H7 (cell line): ENCODE results near the gene CLSTN3. TPM values are rescaled to one million over a fixed set of nuclear protein-coding genes. Genes with fewer than 3 reads are reported as not detected.

Experiments
- DNase-seq: peaks from one replicate; pipeline ENCODE4 v3.0.0; 2012
- H3K27me3 ChIP-seq: 2 replicates; pipeline ENCODE4 v1.6.0; 2011; ENCODE audit warnings: mild to moderate bottlenecking, low read length; ENCODE audit not compliant: control insufficient read depth, insufficient read depth
- H3K36me3 ChIP-seq: replicated peaks from 2 replicates; pipeline ENCODE4 v1.5.1; 2011; ENCODE audit warnings: low read length; ENCODE audit not compliant: control insufficient read depth, insufficient read depth
- H3K4me3 ChIP-seq: 2 replicates; pipeline ENCODE4 v1.5.1; 2011; ENCODE audit warnings: low read depth, mild to moderate bottlenecking, control low read depth, low read length, moderate library complexity; ENCODE audit not compliant: insufficient read depth
- total RNA-seq: library from RNA; depleted of rRNA; stranded (reverse); fragments of >200 nt; shearing (Covaris generic); gene quantifications from 2 replicates; pipeline ENCODE4 v1.2.3, GENCODE V29; 2014

Gene CLSTN3
- total RNA-seq, 1 experiment from 2014 or later: 11.0 TPM

DNA sequence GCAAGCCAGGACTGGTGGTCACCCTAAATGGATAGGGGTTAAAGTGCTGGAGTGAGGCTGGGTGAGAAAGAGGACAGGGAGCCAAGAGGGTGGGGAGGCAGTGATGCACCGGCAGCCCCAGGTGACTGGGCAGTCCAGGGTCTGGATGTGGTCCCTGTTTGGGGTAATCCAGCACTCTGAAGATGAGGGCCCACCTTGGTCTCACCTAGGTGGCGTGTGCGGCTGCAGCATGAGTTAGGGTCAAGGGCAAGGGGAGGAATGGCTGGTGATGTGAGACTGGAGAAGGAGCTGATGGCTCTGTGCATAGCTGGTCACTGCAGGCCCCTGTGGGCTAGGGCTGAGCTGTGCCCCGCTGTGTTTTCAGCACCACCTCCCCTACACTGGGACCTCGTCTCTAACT lies 19.5 kb upstream of the CLSTN3 start:
- H3K36me3 ChIP-seq: no peaks in the 10 kb centered on the region
- H3K4me3 ChIP-seq: no peak overlapping the region
- H3K27me3 ChIP-seq: no peaks in the 10 kb centered on the region; the same call in 1 of the 2 replicates
- no peak for DNase-seq

DNA sequence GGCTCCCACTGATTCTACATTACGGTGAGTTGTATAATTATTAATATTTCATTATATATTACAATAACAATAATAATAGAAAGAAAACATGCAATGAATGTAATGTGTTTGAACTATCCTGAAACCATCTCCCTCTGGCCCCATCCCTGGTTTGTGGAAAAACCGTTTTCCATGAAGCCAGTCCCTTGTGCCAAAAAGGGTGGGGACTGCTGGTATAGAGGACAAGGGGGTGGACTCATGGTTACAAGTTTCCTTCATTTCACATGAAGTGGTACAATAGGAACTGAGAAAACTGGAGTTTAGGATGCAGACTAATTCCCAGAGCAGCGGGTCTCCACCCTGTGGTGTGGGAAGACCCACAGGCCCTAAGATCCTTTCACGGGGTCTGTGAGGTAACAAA lies 18.1 kb upstream of the CLSTN3 start:
- no peak for DNase-seq
- Histone ChIP-seq H3K4me3 (no peak overlapping the region), H3K36me3 (no peaks in the 10 kb centered on the region), H3K27me3 (no peaks in the 10 kb centered on the region; the same call in 1 of the 2 replicates)

DNA sequence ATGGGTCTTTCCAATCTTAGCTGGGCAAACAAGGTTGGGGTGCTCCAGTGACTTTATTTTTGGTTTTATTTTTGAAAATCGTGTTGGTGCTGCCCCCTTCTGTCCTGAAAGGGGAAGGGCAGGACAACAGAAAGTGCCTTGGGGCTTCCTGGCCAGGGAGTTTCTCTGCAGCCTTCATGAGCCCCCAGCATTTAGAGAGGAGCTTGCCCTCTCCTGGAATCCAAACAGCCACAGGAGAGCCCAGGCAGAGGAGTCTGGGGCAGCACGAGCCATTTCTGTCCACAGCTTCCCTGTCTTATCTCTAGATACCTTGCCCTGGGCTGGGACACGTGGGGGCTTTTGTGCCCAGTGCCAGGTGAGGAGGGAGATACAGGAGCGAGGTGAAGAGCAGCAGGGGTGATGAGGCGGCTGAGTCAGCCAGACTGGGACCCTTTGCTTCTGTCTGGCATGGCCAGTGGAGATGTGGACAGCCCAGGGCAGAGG lies 16.7 kb upstream of the CLSTN3 start:
- Histone ChIP-seq H3K4me3 (no peak overlapping the region), H3K36me3 (no peaks in the 10 kb centered on the region), H3K27me3 (no peaks in the 10 kb centered on the region; the same call in 1 of the 2 replicates)
- peak; percentile 77 for DNase-seq

- no peak for DNase-seq
- H3K4me3 ChIP-seq: no peak overlapping the region
- H3K27me3 ChIP-seq: no peaks in the 10 kb centered on the region
- no peaks in the 10 kb centered on the region for H3K36me3 ChIP-seq
Measured at GRCh38 chr12:7114008-7114407, 16.2 kb upstream of the CLSTN3 start.

DNA sequence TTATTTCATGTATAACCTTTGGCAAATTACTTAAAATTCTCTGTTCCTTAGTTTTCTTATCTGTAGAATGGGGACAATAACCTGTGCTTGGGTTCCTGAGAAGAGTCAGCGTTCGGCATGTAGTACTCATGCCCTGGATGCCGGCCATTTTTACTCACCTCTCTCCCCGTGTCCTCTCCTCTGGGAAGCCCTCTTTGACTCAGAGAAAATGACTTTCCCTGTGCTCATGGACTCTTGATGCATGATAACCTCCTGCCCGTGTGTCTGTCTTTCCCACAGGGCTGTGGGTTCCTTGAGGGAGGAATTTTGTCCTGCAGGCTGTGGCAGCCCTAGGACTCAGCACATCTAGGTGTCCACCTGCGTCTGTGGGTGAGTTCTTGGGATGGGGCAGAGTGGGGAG lies 15.3 kb upstream of the CLSTN3 start:
- no peak for DNase-seq
- Histone ChIP-seq H3K27me3 (no peaks in the 10 kb centered on the region), H3K36me3 (no peaks in the 10 kb centered on the region)

GRCh38 chr12:7116196-7116595 lies 14.0 kb upstream of the CLSTN3 start:
- no peak for DNase-seq
- H3K4me3 ChIP-seq: no peak overlapping the region
- H3K36me3 ChIP-seq: no peaks in the 10 kb centered on the region
- no peaks in the 10 kb centered on the region for H3K27me3 ChIP-seq

More for the DNA sequence above, 15.3 kb upstream of the CLSTN3 start:
- no peak overlapping the region for H3K4me3 ChIP-seq

DNA sequence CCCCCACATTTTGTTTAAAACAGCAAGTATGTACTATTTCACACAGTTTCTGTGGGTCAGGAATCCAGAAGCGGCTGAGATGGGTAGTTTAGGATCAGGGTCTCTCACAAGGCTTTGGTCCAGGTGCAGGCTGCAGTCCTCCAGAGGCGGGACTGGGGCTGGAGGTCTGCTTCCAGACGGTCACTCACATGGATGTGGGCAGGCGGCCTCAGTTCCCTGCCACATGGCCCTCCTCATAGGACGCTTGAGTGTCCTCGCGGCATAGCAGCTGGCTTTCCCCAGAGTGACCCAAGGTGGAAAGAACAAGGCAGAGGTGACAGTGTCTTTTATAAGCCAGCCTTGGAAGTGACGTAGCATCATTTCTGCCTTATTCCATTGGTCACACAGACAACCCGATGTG lies 13.3 kb upstream of the CLSTN3 start:
- Histone ChIP-seq H3K4me3 (no peak overlapping the region), H3K27me3 (no peaks in the 10 kb centered on the region), H3K36me3 (no peaks in the 10 kb centered on the region)
- DNase-seq: no peak

GRCh38 chr12:7117670-7118069 lies 12.5 kb upstream of the CLSTN3 start:
- no peaks in the 10 kb centered on the region for H3K36me3 ChIP-seq
- DNase-seq: no peak
- no peaks in the 10 kb centered on the region for H3K27me3 ChIP-seq
- H3K4me3 ChIP-seq: no peak overlapping the region

- DNase-seq: peak; percentile 15
- H3K4me3 ChIP-seq: no peak overlapping the region
- no peaks in the 10 kb centered on the region for H3K27me3 ChIP-seq
- no peaks in the 10 kb centered on the region for H3K36me3 ChIP-seq
Measured at GRCh38 chr12:7118881-7119280, 11.3 kb upstream of the CLSTN3 start.

GRCh38 chr12:7120166-7120565 lies 10.0 kb upstream of the CLSTN3 start:
- H3K36me3 ChIP-seq: no peaks in the 10 kb centered on the region
- peak; percentile 14 for DNase-seq
- H3K4me3 ChIP-seq: no peak overlapping the region
- no peaks in the 10 kb centered on the region for H3K27me3 ChIP-seq

- Histone ChIP-seq H3K27me3 (no peaks in the 10 kb centered on the region), H3K36me3 (no peaks in the 10 kb centered on the region), H3K4me3 (no peak overlapping the region)
- DNase-seq: no peak
Measured at GRCh38 chr12:7121324-7121723, 8.8 kb upstream of the CLSTN3 start.

GRCh38 chr12:7122811-7123769 lies 7.1 kb upstream of the CLSTN3 start:
- Histone ChIP-seq H3K36me3 (no peaks in the 10 kb centered on the region), H3K4me3 (no peak overlapping the region), H3K27me3 (no peaks in the 10 kb centered on the region; the same call in 1 of the 2 replicates)
- peak; percentile 29 for DNase-seq

DNA sequence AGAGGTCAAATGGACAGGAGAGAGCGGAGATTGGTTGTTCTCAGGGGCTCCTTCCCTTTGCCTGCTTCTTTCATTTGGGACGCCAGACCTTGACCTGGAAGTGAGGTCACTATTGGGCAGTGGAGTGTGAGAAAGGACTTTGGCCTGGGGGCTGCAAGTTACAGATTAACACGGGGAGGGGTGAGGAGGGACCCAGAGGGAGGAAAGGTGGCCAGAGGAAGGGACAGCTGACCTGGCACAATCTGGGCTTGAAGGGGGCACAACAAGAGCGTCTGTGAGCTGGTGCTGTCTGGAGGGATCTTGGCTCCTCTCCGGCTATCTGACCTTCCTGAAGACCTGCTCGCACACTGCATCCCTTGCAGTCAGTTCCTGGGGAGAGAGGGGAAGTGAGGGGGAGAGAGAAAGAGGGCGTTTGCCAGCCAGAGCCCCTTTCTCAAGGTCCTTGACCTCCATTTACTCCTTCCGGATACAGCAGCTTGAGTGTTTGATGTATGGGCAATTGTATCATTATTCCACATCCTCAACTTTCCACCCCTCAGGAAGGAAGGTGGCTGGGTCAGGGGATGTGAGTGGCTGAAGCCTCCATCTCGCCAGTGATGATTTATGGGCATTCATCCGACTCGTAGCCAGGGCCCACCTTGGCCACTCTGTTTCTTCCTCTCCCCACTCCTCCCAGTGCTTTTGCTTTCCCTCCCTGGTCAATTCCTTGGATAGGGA lies 6.2 kb upstream of the CLSTN3 start:
- peak; percentile 12 for DNase-seq
- H3K4me3 ChIP-seq: no peak overlapping the region
- H3K36me3 ChIP-seq: no peaks in the 10 kb centered on the region
- peaks cover 2% of the 10 kb centered on the region for H3K27me3 ChIP-seq

DNA sequence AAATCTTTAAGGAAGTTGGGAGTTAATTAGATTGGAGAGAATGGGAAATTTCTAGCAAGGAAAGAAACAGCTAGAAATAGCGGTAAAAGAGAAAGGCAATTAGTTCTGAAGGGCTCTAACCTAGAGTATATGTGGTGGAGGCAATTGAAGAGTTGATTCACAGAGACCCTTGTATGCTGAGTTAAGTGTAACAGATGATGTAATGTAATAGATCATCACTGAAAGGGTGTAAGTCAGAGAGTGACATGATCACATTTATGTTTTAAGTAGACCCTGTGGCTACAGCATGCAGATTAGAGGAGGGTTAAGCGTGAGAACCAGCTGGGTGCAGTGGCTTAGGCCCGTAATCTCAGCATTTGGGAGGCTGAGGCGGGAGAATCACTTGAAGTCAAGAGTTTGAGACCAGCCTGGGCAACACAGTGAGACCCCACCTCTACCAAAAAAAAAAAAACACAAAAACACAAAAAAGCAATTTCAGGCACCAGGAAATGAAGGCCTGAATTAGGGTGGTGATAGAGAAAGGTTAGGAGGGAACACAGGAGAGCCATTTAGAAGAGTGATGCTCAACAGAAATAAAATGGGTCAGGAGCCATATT lies 4.4 kb upstream of the CLSTN3 start:
- peaks cover 10% of the 10 kb centered on the region for H3K27me3 ChIP-seq
- no peak for DNase-seq
- no peaks in the 10 kb centered on the region for H3K36me3 ChIP-seq
- no peak overlapping the region for H3K4me3 ChIP-seq
